GM18499 (cell line): ENCODE data around the gene CDON.

ENCODE experiments used
- ATAC-seq: cut with Tn5 transposase; IDR thresholded peaks from one replicate; pipeline ENCODE4 v1.9.1; 2021; ENCODE audit warnings: moderate number of reproducible peaks; ENCODE audit not compliant: insufficient read depth, unreplicated experiment

The CDON gene, protein sequence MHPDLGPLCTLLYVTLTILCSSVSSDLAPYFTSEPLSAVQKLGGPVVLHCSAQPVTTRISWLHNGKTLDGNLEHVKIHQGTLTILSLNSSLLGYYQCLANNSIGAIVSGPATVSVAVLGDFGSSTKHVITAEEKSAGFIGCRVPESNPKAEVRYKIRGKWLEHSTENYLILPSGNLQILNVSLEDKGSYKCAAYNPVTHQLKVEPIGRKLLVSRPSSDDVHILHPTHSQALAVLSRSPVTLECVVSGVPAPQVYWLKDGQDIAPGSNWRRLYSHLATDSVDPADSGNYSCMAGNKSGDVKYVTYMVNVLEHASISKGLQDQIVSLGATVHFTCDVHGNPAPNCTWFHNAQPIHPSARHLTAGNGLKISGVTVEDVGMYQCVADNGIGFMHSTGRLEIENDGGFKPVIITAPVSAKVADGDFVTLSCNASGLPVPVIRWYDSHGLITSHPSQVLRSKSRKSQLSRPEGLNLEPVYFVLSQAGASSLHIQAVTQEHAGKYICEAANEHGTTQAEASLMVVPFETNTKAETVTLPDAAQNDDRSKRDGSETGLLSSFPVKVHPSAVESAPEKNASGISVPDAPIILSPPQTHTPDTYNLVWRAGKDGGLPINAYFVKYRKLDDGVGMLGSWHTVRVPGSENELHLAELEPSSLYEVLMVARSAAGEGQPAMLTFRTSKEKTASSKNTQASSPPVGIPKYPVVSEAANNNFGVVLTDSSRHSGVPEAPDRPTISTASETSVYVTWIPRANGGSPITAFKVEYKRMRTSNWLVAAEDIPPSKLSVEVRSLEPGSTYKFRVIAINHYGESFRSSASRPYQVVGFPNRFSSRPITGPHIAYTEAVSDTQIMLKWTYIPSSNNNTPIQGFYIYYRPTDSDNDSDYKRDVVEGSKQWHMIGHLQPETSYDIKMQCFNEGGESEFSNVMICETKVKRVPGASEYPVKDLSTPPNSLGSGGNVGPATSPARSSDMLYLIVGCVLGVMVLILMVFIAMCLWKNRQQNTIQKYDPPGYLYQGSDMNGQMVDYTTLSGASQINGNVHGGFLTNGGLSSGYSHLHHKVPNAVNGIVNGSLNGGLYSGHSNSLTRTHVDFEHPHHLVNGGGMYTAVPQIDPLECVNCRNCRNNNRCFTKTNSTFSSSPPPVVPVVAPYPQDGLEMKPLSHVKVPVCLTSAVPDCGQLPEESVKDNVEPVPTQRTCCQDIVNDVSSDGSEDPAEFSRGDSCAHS (N-terminal part only)

DNA sequence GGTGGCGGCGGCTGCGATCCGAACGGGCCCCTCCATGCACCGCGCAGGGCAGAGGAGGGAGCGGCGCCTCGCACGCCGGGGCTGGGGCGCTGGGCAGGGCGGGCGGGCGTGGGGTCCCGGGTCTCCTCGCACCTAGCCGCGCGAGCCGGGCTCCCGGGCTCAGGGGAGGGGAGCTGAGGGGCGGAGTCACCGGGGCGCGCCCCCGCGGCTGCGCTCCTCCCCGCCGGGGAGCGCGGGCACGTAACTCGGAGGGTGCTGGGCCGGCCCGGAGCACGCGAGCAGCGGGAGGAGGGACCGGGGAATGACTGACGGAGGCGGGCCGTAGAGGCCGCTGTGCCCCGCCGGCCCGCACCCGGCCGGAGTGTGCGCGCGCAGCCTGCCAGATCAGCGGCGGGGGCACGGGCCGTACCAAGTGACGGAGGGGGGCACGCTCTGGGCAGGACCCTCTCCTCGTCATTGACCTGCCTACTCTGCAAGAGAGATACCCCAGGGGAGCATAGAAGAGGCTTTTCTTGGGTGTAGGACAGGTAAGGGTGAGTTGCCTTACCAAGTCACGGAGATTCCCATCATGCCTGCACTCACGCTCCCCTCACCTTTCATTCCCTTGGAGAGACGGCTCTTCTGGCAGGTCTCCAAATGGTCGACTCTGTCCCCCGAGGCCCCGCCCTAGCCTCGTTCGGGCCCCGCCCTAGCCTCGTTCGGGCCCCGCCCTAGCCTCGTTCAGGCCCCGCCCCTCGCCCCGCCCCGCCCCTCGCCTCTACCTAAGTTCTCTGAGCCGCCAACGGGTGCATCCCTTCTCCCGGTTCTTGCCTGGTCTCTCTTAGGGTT, at the start of gene CDON:
TSS of gene CDON (minus strand) at position 188 of the 828 bp plus-strand sequence. CDS start 39,390 bp downstream, outside the sequence.
- ATAC-seq: peak; percentile 90

DNA sequence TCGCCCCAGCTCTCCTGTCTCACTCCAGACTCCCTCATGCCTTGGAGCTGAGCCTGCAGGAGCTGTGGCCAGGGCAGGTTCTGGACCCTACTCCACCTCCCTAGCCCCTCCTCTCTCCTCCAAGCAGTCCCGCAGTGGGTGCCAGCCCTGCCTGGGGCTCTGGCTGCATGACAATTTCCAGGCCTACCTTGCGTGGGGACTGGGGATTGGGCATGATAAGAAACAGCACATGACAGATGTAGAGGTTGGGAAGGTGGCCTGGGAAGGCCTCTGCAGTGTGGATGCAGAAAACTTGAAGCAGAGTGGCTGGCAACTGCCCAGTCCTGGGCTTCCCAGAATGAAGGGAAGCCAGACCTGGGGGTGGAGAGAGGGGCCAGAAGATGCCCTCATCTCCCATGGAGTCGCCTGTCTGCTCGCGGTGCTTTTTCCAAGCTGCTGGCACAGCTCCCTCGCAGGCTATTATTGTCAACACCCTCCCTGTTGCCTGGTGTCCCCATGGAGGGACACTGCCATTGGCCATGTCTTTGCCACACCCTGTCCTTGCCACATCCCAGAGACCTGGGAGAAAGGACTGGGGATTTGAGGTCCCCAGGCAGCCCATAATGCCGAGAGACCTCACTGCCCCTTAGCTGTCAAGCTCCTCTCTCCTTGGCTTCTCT, 48.9 kb upstream of the CDON start:
- no peak for ATAC-seq

DNA sequence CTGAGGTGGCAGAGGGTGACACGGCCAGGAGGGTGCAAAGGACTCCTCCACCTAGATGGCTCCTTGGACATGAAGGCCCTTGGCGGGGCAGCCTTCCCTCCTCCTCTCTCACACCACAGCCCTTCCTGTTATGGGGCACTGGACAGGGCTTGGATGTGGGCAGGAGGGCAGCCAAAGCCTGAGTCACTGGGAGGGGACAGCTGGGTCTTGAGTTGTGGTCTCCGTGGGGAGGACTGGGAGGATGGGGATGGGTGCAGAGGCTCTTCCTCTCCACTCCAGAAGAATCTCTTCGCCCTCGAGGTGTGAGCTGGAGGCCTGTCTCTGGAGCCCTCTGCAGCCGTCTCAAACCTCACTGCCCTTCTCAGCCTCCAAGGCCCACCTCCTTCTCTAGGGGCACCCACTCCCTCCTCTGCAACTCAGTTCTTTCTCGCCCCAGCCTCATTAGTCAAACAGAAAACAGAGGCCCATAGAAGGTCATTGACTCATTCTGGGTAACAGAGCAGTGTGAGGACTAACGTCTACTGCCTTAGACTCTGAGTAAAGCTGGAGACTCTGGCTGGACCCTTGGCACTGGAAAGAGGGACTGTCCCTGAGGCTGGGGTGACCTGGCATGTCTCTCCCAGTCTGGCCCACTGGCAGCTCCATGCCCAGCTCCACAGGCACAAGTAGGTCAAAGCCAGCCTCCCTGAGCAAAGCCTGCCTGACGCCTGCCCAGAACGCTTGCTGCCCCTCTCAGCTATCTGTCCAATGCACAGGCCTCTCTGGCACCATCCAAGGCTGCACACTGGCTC, 47.5 kb upstream of the CDON start:
- ATAC-seq: no peak

DNA sequence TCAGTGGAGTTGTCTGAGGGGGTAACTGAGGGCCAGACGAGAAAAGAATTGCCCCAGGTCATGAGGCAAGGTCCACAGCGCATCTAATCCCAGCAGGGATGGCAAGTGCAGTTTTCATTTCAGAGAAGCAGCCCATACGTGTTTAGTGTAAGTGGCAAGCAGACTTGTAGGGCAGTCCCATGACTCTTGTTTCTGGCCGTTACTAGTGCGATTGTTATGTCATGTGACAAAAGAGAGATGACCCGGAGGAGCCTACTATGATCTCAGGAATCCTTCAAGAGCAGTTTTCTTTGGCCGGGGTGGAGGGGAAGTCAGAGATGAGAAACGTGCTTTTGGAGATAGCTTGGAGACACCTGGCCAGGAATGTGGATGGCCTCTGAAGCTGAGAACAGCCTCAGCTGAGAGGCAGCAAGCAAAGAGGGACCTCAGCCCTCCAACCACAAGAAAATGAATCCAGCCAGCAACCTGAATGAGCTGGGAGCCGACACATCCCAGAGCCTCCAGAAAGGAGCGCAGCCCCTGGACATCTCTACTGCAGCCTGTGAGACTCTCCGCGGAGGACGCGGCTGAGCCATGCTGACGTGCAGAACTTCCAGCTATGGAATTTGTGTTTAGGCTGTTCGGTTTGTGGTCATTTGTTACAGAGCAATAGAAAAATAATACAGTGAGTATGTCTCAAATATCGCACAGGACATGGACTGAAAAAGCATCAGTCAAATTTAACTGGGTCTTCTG, 44.1 kb upstream of the CDON start:
- ATAC-seq: no peak

DNA sequence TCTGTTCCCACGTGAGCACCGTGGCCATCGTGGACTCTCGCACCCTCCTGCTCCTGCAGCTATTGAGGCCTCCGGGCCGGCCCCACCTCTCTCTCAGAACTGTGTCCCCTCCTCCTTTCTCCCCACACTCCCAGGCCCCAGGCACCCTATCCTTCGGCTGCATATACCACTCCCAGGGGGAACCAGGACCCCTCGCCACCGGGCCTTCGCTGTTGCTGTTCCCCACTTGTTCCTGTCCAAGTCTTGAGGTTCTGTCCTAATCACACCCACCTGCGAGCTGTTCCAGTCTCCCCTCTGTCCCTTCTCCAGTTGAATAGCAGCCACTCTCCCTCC, 43.0 kb upstream of the CDON start:
- ATAC-seq: no peak

DNA sequence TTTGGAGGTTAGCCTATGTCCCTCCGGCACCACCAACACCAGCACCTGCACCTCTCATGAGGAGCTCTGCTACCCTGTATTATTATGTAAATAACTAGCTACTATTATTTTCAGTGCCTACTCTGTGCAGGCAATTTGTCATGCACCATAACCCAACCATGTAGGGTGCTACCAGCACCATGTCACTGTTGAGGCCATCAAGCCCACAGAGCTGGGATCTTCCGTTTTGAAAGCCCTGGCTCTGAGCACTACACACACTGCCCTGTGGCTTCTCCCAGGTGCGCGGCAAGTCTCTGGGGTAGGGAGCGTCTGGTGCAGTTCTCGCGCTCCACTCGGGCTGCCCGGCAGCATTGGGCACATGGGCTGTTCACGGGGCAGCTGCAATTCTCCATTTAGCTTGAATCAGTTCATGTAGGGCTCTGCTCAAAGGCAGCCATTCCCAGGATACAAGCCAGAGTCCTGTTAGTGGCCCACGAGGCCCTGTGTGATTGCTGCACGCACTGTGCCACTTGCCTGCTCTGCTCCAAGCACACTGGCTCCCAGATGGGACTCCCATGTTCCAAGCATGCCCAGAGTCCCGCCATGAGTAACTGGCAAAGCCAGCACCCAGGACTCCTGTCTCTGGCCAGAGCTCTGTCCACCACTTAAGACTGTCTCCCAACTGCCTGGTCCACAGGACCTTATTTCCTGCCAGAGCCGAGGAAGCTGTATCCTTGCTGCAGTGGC, 42.5 kb upstream of the CDON start:
- ATAC-seq: no peak

DNA sequence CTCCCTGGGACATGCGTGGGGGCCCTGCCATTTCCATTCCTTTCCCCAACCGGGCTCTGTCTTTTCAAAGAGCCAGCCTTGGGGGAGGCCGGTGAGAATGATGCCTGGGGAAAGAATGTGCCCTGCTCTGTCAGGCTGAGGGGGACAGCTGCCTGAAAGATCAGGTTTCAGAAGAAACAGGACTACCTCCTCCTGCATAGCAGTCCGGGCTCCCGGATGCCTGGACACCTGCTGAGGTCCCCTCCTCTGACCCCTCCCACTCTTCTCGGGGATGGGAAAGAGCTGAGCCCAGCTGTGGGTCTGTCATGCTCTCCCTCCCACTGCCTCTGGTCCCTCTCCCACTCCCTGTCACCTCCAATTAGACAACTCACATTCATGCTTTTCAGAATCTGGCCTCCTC, 41.8 kb upstream of the CDON start:
- ATAC-seq: no peak

DNA sequence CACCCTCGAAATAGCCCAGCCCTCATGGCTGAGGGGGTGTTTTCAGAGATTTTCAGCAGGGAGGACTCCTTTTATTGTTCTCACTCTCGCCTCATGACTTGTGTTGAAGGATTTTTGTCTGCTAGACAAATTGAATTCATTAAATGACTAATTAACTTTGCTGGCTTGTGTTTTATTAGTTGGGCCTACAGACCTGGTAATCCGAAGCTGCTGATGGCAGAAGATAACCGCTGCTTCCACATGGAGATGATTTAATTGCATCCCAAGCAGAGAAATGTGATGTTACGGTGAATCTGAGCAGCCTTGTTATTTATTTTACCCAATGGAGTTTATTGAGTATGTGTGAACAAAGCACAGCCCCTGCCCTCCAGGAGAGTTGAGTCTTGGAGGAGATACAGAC, 40.5 kb upstream of the CDON start:
- no peak for ATAC-seq

DNA sequence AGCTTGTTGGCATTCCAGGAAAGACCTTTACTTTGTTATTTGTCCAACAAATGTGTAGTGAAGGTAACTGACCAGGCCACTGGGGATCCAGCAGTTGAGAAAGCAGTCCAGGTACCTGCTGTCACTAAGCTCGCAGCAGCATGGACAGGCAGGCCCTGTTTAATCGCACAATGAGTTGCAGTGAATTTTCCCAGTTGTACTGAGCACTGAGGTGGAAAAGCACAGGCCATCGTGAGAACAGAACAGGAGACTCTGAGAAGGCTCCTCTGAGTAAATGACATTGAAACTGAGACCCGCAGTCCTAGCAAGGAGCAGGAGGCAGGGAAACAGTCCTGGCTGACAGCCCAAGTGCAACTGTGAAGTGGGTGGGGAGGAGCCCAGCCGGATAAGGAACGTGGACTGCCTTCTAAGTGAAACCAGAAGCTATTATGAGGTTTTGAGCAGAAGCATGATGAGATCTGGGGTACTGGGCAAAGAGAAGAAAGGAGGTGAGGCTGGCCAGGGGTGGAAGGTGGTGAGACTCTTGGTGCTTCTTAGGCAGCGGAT, 39.8 kb upstream of the CDON start:
- no peak for ATAC-seq

DNA sequence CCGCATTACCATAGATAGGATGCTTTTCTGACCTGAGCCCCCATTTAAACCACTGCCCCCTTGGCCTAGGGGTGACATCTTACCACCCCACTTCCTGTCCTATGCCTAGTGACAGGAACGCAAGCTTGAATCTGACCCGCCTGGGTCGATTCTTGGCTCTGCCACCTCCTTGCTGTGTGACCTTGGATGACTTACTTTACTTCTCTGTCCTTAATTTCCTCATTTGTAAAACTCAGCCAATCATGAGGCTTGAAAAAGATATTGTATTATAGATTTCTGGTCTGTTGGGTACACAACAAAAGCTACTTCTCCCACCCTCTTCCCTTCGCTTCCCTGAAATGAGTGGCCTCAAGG, 39.2 kb upstream of the CDON start:
- ATAC-seq: no peak

DNA sequence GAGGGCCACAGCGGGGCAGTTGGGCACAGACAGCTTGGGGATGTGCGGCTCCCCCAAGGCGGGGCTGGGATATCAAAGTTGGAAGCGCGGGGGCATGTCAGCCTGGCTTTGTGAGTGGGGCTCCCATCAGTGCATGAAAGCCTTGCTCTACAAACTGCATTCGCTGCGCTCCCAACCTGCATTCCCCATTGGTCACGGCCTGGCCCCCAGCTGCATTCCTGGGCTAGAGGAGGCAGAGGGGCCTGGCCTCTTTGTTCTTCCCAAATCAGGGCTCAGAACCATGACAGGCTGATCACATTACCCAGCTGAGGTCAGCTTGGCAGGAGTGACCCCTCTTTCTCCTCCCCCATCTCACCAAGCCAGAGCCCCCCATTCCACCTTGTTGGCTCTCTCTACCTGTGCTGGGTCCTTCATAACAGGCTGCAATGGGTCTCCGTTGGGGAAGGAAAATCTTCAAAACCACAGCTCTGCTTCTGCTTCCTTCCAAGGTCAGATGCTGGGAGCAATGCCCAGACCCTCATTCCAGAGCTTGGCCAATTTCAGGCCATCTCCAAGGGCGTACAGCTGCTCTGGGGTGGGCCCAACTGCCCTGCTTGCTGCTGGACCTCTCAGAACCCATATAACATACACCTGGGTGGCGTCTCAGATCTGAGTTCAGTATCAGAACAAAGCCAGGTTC, 38.7 kb upstream of the CDON start:
- no peak for ATAC-seq

DNA sequence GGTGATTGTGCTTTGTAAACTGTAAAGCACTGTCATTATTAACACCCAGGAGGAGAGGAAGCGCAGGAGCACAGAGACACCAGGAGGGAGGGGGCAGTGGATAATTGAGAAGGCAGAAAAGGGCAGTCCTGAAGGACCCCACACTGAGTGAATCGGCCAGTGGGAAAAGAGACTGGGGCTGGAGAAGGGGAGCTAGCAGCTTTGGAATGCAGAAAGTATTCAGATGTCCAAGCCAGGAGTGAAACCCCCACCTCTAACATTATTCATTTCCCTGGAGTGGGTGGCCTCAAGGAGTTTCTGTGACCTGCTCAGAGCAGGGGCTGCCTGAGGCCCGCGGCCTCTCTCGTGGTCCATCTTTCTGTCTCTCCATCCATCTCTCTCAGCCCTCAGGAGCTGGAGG, 38.0 kb upstream of the CDON start:
- no peak for ATAC-seq

DNA sequence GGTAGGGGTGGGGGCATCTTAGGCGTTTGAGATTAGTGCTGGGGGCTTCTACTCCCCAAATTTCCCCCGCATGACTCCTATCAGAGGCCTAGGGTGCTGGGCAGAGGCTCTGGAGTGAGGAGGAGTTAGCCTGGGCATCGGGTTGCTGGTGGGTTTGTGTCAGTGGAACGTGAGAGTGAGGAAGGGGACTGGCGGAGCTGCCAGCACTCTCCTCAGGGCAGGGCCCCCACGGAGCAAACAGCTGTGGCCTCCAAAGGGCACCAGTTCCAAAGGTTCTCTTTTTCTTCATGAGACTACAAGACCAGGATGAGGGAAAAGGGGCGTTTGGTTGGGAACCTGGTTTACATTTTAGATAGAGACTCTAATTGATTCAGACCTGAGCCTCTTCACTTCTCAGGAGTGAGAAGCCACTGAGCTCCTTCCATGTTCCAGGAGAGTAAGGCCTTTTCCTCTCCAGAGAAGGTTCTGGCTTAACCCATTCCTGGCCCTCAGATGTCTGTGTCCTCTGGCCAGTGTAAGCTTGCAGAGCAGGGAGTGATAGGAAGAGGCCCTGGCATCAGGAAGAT, 35.6 kb upstream of the CDON start:
- no peak for ATAC-seq

DNA sequence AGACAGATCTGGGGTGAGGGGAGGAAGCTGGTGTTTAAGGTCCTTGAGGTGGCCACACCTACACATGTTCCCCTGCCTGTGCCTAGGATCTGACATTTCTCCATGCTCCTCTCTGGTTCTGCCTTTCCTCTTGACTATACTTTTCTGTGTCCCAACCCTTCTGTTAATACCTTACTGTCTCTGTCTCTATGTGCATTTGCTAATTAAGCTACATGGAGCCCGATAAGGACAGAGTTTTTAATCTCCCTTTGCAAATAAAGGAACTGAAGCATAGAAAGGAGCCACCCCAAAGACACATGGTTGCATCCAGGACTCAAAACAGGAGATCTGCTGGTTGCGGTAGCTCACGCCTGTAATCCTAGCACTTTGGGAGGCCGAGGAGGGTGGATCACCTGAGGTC, 33.1 kb upstream of the CDON start:
- ATAC-seq: no peak

DNA sequence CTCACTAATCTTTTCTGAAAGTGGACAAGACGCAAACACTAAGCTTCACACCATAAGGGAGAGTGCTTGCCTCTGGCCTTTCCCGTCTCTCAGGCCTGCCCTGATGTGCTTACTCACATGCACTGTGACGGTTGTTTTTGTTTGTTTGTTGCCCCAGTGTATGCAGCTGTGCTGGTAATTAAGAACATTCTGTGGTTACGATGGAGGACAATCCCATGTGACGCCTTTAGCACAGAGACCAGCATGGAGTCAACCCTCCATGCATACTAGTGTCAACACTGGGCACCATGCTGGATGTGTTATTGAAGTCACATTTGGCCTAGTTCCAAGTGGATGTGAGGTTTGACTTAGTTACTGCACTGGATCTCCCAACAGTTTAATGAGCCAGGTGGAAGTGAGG, 27.8 kb upstream of the CDON start:
- ATAC-seq: no peak

DNA sequence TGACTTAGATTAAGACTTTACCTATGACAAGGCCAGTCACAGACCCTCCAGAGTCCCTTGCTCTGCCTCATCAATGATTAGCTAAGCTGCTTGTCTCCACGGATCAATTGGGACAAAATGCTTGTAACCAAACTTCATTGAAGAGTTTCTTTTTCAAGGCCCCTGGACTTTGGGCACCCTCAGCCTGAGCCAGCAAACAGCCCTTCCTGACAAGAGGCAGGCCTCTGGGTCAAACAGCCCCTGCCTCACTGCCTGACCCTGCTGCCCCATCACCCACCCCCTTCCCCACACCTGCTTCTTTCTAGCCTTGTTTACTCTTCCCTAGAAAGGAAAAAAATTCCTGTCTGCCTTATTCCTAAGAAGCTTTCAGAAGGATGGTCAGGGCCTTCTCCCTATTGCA, 26.3 kb upstream of the CDON start:
- no peak for ATAC-seq
